HPDE6-E6E7 (cell line): Measurements from ENCODE around the gene CASQ2.

ENCODE experiments used
- DNase-seq: peaks from one replicate; pipeline ENCODE4 v3.0.0; 2011; ENCODE audit warnings: missing footprints; ENCODE audit errors: extremely low spot score

Gene CASQ2

DNA sequence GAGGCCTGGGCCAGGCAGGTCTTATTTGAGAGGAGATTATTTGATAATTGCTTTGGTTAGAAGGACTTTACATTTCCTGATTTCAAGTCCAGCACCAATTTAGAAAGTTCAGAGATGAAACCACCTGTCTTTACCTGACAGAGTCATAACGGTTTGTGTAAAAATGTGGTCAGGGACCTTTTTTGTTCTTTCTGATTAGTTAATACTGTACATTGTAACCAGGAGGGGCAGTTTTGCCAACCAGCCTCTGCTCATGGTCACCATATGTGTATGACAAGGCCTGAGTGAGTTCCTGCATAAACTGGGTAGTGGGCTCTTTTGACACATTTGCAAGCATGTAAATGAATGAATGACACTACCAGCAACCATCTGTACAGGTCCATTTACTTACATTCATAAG, 70.9 kb downstream of the CASQ2 start:
- no peak for DNase-seq

- no peak for DNase-seq
Observed at GRCh38 chr1:115694805-115695204, 73.7 kb downstream of the CASQ2 start.

GRCh38 chr1:115692224-115692623, 76.3 kb downstream of the CASQ2 start:
- no peak for DNase-seq

DNA sequence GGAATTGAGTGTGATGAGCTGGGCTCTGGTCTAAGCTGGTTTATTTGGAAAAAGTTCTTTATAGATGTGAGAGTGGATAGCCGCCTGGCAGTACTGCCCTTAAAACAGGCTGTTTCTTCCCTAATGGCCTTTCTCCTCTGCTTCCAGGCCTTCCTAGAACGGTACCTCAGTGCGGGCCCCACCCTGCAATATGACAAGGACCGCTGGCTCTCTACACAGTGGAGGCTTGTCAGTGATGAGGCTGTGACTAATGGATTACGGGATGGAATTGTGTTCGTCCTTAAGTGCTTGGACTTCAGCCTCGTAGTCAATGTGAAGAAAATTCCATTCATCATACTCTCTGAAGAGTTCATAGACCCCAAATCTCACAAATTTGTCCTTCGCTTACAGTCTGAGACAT, 77.5 kb downstream of the CASQ2 start:
- no peak for DNase-seq

GRCh38 chr1:115687744-115688143, 80.8 kb downstream of the CASQ2 start:
- DNase-seq, result no peak

DNA sequence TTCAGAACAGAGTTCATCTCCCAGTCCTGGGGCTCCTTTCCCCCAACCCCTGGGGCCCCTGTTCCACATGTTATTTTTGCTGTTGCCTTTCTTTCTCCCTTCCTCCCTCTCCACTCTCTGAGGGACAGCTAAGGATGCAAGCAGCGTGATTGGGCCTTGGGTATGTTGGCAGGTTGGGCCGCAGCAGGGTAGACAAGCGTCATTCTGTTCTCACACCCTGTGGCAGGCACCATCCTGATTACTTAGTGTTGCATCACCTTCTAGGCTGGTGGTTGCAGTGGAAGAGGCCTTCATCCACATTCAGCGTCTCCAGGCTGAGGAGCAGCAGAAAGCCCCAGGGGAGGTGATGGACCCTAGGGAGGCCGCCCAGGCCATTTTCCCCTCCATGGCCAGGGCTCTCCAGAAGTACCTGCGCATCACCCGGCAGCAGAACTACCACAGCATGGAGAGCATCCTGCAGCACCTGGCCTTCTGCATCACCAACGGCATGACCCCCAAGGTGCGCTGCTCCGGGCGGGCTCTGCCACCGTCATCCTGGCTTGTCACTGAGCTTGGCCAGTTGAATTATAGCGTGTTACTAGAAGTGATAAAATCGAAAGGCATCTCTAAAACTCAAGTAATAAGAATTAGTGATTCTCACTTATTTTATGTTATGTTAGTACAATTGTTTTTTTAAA, 83.3 kb downstream of the CASQ2 start:
- no peak for DNase-seq

- no peak for DNase-seq
Observed at GRCh38 chr1:115682792-115683191, 85.7 kb downstream of the CASQ2 start.

GRCh38 chr1:115680730-115681111, 87.8 kb downstream of the CASQ2 start:
- DNase-seq, result no peak

GRCh38 chr1:115679141-115679611, 89.3 kb downstream of the CASQ2 start:
- peak; percentile 84 for DNase-seq

DNA sequence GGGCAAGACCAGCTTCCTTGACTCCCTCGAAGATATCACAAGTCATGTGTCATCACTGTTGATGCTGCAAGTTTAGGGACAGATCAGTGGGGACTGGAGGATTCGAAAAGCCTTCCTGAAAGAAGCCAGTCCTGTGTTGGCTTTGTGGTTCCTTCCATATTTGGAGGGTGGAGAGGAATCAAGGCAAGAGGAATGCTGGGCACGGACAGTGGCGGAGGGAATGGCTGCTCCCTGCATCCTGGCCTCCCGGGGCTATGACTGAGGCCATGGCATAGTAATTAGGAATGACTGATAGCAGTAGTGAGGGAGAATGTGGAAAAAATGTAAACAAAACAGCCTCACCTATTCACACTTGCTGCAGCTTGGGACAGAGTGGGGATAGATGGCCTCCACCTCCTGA, 90.4 kb downstream of the CASQ2 start:
- no peak for DNase-seq

DNA sequence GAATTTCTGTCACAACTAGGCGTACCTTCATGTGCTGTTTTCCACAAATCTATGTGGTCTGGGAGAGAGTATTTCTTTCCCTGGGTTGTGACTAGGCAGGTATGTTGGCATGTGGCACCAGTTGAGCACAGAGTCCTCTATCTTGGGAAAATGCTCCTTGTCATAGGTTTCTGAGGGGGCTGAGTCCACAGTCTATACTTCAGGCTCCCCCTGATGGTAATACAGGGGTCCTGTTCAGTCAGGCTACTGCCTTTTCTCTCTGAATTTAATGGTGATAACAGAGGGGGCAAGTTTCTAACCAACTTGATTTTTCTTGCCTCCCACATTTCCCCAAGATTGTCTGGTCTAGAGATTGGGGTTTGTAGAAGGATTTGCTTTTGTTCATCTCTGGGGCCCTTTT, 90.9 kb downstream of the CASQ2 start:
- DNase-seq, result no peak

DNA sequence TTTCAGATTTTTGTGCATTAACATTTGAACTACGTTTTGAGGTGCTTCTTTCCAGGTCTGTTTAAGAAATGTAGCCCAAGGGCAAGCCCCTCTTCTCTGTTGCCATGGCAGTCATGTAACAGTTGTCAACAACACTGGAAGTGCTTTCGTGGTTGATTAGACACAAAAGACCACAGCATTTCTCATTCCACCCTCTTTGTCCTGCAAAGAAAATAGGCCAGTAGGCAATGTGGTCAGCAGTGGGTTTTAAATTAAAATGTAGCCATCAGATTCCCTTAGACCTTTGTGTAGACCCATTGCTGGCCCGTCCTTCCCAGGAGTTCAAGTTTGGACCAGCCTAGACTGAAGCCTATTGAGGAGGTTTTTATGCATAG, 91.3 kb downstream of the CASQ2 start:
- DNase-seq, result no peak

GRCh38 chr1:115676498-115677181, 91.9 kb downstream of the CASQ2 start:
- DNase-seq, result no peak

- DNase-seq, result no peak
Observed at GRCh38 chr1:115672224-115673009, 96.1 kb downstream of the CASQ2 start.

- DNase-seq, result peak; percentile 66
Observed at GRCh38 chr1:115671176-115671934, 97.2 kb downstream of the CASQ2 start.

- no peak for DNase-seq
Observed at GRCh38 chr1:115670476-115671175, 97.9 kb downstream of the CASQ2 start.

DNA sequence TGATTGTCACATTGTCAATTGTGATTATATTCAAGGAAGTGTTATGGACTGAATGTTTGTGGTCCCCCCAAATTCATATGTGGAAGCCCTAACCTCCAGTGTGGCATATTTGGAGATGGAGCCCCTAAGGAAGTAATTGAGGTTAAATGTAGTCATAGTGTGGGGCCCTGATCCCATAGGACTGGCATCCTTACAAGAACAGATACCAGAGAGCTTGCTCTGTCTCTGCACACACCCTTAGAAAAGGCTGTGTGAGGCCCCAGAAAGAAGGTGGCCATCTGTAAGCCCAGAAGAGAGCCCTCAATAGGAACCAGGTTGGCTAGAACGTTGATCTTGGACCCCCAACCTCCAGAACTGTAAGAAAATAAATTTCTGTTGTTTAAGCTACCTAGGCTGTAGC, 98.6 kb downstream of the CASQ2 start:
- no peak for DNase-seq

DNA sequence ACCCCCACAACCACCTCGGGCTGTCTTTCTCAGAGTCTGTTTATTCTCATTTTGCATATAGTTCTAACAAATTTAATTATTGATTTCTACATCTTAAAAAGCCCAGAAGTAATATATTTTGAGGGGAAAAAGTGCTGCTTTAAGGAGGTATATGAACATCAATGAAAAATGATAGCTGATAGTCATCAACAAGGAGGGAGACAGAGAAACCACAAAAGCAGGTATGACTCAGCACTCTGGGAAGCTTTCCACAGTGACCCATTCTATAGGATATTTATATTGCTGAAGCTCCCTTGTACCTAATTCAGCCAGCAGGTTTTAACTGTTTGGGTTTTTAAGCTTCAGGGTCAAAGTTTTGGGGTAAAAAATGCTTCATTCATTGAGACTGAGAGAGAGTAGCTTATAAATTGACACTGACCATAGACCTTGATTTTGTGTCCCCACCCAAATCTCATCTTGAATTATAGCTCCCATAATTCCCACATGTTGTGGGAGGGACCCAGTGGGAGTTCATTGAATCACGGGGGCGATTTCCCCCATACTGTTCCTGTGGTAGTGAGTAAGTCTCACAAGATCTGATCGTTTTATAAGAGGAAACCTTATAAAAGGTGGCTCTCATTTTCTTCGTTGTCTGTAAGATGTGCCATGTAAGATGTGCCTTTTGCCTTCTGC, 99.4 kb downstream of the CASQ2 start:
- peak; percentile 47 for DNase-seq

- DNase-seq, result no peak
Observed at GRCh38 chr1:115668579-115668978, 99.9 kb downstream of the CASQ2 start.

DNA sequence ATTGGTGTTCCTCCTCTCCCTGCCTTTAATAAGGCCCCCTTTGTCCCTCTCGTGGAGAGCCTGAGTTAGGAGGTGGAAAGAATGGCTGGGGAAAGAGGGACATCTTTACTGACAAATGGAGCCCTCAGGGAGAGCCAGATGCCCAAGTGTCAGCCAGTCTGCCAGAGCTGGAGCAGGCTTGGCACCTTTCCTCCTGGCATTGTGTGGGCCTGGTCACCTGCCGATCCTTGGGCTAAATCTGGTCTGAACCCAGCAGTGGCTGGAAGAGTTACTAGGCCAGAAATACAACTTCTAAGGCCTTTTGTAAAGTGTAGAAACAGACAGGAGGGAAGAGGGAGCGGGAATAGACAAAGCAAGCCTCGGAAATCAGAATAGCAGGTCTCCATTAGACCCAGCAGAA, 101.8 kb downstream of the CASQ2 start:
- no peak for DNase-seq

- DNase-seq, result no peak
Observed at GRCh38 chr1:115666206-115666605, 102.3 kb downstream of the CASQ2 start.
